HG03520 (cell line): ENCODE measurements around the gene TERT.

Source experiments
- ATAC-seq: cut with Tn5 transposase; IDR thresholded peaks from one replicate; pipeline ENCODE4 v1.9.1; 2021; ENCODE audit warnings: mild to moderate bottlenecking, moderate library complexity; ENCODE audit not compliant: unreplicated experiment

Gene TERT

DNA sequence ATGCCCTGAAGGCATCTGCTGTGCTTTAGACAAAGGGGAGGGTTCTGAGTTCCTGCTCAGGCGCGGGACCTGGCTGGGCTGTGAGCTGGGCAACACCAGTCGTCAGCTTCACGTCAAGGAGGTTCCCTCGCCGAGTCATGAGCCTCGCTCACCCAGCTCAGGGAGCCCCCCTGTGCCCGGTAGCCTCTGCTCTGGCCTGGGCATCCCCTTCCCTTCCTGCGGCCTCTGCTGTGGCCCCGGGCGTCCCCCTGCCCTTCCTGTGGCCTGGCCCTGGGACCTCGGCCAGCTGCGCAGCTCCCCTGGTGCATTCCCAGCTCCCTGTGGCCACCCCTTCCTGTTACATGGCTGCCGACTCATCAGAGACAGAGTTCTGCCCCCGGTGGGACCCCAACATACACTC is 29.8 kb downstream of the TERT start:
- ATAC-seq = no peak

DNA sequence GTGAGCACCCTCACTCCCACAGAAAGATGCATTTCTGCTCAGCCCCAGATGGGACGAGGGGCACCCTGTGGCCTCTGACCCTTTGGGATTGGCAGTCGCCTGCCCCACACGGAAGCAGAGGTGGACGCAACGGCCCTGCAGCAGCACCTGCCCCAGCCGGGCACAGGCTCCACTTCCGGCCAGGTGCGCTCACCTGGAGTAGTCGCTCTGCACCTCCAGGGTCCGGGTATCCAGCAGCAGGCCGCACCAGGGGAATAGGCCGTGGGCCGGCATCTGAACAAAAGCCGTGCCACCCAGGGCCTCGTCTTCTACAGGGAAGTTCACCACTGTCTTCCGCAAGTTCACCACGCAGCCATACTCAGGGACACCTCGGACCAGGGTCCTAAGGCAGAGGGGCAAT is 30.7 kb downstream of the TERT start:
- ATAC-seq = no peak

DNA sequence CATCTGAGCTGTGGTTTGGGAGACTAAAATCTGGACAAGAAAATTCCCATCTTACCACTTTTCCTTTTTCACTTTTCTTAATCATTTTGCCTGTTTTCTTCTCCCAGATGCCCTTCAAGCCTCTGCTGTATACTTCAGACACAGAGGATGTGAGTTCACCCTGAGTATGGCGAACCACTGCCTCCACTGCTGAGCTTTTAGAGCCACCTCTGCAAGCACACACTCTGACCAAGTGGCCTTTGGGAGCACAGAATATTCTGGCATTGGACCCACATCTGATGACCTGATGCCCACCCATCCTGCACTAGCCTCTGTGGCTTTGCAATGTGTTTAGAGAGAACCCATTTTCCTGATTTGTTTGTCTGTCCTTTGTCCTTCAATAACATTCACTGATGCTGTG is 32.5 kb downstream of the TERT start:
- no peak for ATAC-seq

DNA sequence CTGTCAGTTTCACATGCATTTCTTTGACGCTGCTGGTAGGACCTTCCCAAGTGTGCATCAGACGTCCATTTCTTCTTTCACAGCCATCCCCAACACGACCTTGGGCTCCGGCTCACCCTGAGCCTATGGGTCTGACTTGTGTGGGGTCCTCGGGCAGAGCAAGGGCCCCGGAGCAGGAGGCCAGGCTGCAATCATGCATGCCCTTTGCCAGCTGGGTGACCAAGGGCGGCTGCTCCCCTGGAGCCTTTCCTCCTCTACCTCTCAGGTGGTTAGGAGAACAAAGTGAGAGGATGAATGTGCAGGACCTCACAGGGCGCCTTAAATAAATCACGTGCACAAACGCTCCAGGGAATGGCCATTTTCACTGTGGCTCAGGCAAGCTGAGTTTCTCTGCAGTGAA is 33.2 kb downstream of the TERT start:
- ATAC-seq = no peak

DNA sequence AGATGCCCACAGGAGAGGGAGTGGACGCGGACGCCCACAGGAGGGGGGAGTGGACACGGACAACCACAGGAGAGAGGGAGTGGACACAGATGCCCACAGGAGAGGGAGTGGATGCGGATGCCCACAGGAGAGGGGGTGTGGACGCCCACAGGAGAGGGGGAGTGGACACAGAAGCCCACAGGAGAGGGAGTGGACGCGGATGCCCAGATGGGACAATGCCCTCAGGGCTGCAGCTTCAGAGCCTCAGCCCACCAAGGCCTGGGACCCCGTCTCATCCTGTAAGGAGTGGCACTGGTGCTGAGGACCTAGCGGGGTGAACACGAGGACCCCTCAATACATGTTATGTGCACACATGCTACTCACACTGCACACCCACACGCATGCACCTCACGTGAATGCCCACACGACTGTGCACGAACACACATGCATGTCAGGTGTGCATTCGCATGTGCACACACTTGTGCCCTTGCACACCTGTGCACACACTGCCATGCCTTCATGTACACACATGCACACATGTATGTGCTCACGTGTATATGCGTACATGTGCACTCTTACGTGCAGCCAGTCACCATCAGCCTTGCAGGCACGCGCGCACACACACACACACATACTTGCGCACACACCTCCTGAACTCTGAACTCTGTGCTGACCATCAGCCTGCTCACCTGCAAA is 34.9 kb downstream of the TERT start:
- ATAC-seq = no peak

DNA sequence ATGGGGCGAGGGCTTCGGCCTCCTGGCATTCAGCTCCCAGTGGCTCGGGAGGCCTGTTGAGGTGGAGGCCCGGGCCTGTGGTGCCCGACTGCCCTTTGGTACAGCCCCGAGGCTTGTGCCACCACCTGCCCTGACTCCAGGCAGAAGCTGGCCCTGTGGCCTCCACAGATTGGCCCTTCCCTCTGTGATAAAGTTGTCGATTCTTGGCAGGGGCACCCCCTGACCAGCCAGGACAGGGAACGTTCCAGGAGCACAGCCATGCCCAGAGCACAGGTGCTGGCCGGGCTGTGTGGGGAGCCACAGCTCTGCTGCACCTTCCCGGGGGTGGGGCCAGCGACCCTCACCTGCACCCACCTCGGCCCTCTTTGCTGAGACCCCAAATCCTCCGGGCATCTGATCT is 37.0 kb downstream of the TERT start:
- no peak for ATAC-seq

DNA sequence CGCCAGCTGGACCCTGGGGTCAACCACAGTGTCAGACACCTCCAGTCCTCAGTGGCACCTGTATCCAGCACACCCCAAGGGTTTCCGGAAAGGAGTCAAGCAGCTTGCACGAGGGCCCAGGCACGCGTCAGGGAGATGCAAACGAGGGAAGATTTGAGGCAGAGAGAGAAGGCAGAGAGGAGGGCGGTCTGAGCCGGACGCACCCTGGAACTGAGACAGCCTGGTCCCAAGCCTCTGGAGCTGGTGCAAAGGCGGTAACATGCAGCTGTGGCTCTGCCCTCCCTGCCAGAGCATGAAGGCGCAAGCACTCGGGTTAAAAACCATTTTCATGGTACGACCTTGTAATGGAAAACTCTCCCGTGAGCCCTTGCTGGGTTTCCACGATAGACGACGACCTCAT is 37.5 kb downstream of the TERT start:
- no peak for ATAC-seq

DNA sequence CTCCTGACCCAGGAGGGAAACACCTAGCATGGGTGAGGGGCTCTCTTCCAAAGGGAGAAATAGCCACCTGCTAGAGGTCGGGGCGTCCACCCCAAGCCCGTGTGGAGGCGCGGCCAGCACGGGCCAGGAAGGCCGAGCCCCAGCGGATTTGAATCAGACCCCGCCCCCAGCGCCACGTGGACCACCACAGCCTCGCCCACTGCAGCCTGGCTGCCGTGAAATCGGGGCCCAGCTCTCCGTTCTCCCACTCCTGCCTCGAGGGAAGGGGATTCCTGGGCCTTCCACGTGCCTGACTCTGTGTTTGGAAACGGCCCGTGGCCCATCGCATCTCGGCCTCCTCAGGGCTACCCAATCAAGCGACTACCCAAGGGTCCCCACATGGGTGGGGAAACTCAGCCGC is 38.1 kb downstream of the TERT start:
- ATAC-seq = no peak

DNA sequence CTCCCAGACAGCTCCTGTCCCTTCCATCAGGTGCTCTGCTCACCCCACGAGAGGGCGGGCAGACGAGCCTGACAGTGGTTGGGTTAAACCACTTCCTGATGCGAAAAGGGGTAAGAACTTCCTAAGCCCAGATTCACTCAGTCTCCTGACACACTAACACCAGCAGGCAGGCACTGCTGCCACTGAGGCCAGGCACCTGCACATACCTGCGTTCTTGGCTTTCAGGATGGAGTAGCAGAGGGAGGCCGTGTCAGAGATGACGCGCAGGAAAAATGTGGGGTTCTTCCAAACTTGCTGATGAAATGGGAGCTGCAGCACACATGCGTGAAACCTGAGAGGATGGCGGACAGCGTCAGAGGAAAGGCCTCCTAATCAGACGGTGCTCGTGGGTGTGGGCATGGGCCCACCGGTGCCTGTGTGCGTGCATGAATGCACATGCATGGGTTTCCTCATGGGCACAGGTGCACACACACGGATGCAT is 39.7 kb downstream of the TERT start:
- no peak for ATAC-seq

DNA sequence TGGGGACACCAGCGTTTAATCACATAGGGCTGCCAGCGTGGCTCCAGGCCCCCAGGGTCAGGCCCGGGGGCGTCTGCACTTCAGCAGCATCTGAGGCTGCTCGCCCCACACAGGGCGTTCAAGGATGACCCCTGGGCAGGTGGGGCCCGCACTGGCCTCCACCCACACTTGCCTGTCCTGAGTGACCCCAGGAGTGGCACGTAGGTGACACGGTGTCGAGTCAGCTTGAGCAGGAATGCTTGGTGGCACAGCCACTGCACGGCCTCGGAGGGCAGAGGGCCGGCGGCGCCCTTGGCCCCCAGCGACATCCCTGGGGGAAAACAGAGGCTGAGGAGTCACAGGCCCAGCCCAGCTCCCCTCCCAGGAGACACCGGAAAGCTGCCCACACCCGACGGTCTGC is 40.7 kb downstream of the TERT start:
- ATAC-seq = no peak

DNA sequence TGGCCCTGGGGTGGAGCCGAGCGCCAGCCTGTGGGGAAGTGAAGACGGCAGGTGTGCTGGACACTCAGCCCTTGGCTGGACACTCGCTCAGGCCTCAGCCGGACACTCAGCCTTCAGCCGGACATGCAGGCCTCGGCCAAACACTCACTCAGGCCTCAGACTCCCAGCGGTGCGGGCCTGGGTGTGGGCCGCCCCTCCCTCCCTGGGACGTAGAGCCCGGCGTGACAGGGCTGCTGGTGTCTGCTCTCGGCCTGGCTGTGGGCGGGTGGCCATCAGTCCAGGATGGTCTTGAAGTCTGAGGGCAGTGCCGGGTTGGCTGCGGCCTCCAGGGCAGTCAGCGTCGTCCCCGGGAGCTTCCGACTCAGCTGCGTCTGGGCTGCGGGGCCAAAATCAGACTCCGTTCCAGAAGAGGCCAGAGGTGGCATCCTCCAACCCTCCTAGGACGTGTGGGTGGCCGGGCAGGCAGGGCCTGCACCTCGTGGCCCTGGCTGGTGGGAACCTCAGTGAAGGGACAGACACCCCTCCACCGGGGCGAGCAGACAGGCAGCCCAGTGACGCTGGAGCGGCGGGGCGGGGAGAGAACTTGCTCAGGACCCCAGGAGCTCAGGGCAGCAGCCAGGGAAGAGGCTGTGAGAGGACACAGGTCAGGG is 41.3 kb downstream of the TERT start:
- no peak for ATAC-seq

DNA sequence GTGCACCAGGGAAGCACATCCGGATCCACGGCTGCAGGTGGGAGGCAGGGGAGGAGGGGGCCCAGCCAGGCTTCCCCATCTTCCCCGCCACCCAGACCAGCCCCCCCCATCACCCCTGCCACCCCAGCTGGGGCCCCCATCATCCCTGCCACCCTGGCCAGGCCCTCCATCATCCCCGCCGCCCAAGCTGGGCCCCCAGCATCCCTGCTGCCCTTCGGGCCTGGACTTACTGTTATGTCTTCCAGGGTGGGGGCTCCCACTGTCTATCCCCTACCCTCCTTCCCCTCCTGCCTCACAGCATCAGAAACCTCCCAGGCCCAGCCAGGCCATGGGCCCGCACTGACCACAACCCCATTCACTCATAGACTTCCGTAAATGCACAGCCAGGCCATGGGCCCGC is 42.2 kb downstream of the TERT start:
- no peak for ATAC-seq

DNA sequence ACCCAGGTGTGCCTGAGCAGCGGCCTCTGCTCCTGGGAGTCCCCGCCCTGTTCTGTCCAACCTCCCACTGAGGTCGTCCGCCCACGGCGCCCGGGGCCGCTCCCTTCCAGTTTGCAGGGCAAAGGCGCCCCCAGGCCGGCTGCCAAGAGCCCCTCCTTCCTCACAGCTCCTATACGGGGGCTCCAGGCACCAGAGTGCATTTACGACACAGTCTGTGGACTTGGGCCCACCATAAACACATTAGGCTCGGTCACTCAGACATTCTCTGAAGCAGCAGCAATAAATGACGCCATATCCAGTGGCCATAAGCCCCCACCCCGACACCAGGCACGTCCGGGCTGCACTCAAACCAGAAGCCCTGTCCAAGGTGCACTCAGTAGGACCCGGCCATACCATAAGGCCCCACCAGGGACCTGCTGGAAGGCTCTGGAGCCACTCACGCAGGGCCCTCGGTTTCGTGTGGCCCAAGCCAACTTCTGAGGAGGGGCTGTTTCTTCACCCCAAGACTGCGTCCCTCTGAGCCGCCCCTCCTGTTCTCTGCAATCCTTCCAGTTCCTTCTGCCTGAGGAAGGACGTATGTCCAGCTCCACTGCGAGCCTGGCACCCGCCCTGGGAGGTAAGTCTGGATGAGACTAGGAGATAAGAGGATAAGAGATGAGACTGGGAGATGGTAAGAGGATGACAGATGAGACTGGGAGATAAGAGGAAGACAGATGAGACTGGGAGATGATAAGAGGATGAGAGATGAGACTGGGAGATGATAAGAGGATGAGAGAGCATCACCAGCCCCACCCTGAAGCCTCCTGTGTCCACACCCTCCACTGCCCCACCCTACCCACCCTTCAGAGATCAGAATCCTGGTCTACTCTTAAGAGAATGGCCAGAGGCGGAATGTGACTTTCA is 42.9 kb downstream of the TERT start:
- no peak for ATAC-seq

DNA sequence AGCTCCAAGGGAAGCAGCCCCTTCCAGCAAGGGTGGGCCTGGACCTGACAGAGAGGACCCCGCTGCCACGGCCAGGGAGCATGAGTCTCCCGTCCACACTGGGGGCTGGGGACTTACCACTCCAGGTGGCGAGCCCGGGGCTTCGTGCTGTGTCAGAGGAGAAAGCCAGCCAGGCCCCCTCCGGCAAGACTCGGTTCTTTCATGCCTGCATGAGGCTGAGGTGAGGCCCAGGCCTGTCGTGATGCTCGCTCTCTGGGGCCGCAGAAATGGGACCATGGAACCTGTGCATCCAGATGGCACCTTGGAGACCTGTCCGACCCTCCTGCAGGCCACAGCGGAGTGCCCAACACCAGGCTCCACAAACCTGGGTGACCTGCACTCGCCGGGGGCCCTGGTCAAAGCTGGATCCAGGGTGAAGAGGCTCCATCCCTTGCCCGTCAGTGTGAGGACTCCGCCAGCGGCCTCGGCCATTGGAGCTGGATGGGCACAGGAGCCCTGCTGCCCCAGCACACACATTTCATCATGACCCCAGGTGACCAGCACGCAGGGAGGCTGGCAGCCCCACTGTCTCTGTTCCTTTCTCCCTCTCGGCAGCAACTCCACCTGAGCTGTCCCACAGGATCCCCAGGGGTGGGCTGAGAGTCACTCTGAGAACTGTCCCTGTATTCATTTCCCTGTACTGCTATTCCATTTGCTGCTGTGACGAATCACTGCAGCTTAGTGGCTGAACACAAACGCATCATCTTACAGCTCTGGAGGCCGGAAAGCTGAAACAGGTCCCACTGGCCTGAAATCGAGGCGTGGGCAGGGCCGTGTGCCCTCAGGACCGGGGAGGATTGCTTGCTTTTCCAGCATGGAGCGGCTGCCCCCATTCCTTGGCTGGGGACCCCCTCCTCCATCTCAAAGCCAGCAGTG is 45.2 kb downstream of the TERT start:
- no peak for ATAC-seq

DNA sequence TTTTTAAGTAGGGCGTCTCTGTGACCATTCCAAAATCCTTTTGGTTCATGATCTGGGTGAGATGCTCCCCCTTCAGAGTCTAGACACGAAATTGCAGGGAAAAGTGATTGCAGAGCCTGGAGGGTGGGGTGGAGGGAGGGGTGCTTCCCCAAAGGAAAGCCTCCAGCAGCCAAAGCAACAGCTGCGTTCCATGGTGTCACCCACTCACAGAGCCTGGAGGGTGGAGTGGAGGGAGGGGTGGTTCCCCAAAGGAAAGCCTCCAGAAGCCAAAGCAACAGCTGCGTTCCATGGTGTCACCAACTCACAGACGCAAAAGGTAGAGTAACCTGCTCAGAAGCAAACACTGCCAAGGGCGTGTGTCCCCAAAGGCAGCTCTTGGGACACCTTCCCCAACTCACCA is 47.1 kb downstream of the TERT start:
- ATAC-seq = no peak

DNA sequence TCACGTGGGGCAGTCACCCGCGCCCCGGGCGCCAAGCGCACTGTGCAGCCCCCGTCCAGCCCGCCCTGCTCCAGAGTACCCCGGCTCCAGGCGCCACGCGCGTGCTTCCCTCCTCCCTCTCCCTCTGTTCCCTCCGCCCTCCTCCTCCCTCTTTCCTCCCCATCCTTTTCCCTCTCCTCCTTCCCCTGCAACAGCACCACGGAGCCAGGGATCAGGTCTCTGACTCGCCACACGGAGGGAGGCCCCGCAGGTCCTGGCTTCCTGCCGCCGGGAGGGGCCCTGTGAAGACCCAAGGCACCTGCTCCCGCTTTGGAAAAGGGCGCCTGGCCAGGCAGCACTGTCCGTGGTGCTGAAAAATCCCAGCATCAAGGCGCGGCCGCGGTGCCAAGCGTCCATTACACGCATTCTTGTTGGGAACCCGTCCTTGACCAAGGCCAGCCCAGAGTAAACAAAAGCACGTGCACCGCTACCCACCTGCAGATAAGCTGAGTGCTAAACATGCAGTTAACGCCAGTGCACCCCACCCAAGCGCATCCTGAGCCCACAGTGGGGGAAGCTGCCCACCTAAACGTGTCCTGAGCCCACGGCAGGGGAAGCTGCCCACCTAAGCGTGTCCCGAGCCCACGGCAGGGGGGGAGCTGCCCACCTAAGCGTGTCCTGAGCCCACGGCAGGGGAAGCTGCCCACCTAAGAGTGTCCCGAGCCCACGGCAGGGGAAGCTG is 48.0 kb downstream of the TERT start:
- ATAC-seq = no peak

DNA sequence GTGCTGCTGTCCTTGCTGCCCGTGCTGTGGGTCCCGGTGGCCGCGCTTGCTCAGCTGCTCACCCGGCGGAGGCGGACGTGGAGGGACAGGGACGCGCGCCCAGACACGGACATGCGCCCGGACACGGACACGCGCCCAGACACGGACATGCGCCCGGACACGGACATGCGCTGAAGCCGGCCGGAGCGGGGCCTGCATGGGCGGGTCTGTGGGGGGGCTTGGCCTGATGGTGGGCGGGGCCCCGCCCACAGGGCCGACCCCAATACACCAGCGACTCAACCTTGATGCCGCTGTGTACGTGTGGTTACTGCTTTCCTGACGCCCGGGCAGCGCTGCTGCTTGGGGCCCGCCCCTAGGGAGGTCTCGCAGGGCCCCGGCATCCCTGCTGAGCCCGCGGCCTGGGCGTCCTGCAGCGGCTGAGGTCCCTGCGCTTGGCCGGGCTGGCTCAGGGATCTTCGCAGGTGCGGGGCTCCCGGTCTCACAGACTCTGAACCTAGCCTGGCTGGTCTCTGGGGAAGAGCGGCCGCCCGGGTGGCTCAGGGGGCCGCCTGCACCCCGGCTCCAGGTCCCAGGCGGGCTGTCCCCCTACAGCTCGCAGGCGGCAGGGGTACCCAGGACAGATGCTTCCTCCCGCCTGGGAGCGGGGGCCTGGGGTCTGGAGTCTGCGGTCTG is 48.8 kb downstream of the TERT start:
- ATAC-seq = no peak

DNA sequence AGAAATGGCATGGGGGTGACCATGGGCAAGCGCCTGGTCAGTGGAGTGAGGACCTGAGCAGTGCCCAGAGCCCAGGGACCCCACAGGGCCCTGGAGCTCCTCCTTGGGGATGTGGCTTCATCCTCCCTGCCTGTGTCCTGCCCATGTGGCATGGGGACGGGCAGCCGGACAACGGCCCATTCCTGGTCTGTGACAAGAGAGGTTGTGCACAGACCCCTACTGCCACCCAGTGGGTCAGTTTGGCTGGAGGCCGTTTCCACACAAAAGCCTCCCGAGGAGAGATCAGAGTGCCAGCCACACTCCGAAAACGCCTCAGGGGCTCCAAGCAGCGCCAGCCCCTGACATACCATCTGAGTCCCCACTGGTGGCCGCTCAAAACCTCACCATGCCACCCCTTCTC is 49.9 kb downstream of the TERT start:
- ATAC-seq = no peak

DNA sequence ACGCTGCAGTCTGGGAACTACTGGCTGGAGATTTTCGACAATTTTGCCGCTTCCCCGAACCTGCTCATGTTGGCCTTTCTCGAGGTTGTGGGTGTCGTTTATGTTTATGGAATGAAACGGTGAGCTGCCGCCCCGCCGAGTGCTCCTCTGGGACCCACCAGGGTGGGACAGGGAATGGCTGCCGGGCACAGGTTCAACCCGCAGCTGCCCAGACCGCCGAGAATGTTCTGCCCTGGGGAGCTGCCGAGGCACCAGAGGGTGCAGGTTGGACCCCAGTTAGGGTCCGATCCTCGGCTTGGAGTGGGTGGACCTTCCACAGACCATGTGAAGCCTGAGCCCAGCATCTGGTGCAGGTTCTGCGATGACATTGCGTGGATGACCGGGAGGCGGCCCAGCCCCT is 50.6 kb downstream of the TERT start:
- ATAC-seq = no peak
